HL-60 (cell line): ENCODE data around the gene PPIP5K2.

Experiments
- GABPA ChIP-seq: IDR thresholded peaks from 2 replicates; pipeline ENCODE4 v1.6.1; 2012; ENCODE audit warnings: low read depth
- TF ChIP-seq, protein P1 (sequence below): IDR thresholded peaks from one replicate; pipeline ENCODE4 v1.5.1; 2011; ENCODE audit warnings: low read length, control low read depth, inconsistent platforms; ENCODE audit not compliant: insufficient read depth

DNA sequence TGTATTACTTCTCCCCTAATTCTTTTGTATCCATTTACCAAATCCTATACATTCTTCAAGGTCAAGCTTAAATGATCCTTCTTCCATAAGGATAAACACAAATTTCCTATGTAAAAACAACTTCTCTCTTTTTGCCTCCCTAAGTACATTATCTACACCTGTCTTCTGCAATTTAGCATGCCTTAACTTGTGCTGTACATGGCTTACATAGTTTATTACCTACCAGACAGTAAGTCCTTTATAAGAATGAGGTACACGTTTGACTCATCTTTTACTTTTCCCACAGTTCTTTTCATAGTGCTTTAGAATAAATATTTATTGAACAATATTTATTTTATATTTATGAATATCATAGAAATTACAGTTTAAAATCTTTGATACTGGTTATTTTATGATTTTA, 33.6 kb upstream of the PPIP5K2 start:
- no peak for TF ChIP-seq GABPA
- TF ChIP-seq, protein P1, sequence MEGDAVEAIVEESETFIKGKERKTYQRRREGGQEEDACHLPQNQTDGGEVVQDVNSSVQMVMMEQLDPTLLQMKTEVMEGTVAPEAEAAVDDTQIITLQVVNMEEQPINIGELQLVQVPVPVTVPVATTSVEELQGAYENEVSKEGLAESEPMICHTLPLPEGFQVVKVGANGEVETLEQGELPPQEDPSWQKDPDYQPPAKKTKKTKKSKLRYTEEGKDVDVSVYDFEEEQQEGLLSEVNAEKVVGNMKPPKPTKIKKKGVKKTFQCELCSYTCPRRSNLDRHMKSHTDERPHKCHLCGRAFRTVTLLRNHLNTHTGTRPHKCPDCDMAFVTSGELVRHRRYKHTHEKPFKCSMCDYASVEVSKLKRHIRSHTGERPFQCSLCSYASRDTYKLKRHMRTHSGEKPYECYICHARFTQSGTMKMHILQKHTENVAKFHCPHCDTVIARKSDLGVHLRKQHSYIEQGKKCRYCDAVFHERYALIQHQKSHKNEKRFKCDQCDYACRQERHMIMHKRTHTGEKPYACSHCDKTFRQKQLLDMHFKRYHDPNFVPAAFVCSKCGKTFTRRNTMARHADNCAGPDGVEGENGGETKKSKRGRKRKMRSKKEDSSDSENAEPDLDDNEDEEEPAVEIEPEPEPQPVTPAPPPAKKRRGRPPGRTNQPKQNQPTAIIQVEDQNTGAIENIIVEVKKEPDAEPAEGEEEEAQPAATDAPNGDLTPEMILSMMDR: no peak
